Astrocyte (in vitro differentiated cells and primary cell): Measurements from ENCODE around the gene SLC16A3.

Experiments used
- EZH2 ChIP-seq: IDR thresholded peaks from 2 replicates; pipeline ENCODE4 v1.6.1; 2012; ENCODE audit warnings: mild to moderate bottlenecking, low read length, inconsistent platforms; ENCODE audit not compliant: insufficient read depth
- TF ChIP-seq, protein P1 (sequence below): IDR thresholded peaks from 2 replicates; pipeline ENCODE4 v1.5.1; 2011; ENCODE audit warnings: low read depth, mild to moderate bottlenecking, inconsistent platforms, low read length, moderate library complexity; ENCODE audit not compliant: insufficient read depth

- TF ChIP-seq, protein P1, sequence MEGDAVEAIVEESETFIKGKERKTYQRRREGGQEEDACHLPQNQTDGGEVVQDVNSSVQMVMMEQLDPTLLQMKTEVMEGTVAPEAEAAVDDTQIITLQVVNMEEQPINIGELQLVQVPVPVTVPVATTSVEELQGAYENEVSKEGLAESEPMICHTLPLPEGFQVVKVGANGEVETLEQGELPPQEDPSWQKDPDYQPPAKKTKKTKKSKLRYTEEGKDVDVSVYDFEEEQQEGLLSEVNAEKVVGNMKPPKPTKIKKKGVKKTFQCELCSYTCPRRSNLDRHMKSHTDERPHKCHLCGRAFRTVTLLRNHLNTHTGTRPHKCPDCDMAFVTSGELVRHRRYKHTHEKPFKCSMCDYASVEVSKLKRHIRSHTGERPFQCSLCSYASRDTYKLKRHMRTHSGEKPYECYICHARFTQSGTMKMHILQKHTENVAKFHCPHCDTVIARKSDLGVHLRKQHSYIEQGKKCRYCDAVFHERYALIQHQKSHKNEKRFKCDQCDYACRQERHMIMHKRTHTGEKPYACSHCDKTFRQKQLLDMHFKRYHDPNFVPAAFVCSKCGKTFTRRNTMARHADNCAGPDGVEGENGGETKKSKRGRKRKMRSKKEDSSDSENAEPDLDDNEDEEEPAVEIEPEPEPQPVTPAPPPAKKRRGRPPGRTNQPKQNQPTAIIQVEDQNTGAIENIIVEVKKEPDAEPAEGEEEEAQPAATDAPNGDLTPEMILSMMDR: no peak
- TF ChIP-seq EZH2: no peak
Measured at GRCh38 chr17:82274134-82275020, 45.5 kb downstream of the SLC16A3 start.
